K562 (cell line): ENCODE results near the gene CCDC9B. TPM values are rescaled to one million over a fixed set of nuclear protein-coding genes. Genes with fewer than 3 reads are reported as not detected.

ENCODE experiments used
- ATF6 ChIP-seq: sonication (generic); formaldehyde crosslinking; IDR thresholded peaks from 2 replicates; pipeline ENCODE4 v1.4.0; 2020; ENCODE audit warnings: mild to moderate bottlenecking, missing genetic modification reagents
- CTCF ChIP-seq, 3 experiments: IDR thresholded peaks in 2 of 3; conservative IDR thresholded peaks in 1 of 3; 2 replicates each; pipeline ENCODE4 v1.5.1; 2011 to 2012; ENCODE audit warnings: low read length in 3 of 3, mild to moderate bottlenecking in 3 of 3, control low read depth in 2 of 3, improper control_type of control experiment in 1 of 3, inconsistent platforms in 1 of 3, low read depth in 1 of 3, mixed read lengths in 1 of 3, moderate library complexity in 1 of 3; ENCODE audit not compliant: insufficient read depth in 2 of 3
- FOXP1 ChIP-seq: sonication (generic); formaldehyde crosslinking; IDR thresholded peaks from 2 replicates; pipeline ENCODE4 v1.8.0; 2022; ENCODE audit warnings: mild to moderate bottlenecking, missing genetic modification reagents
- JUN ChIP-seq, 2 experiments: sonication (generic) in 1 of 2; formaldehyde crosslinking in 1 of 2; IDR thresholded peaks; 2 replicates each; pipeline versions ENCODE4 v1.6.1 to v1.8.0; 2012 to 2022; ENCODE audit warnings: borderline replicate concordance in 2 of 2, mild to moderate bottlenecking in 2 of 2, improper control_type of control experiment in 1 of 2, low read depth in 1 of 2, low read length in 1 of 2, missing genetic modification reagents in 1 of 2
- JUND ChIP-seq, 2 experiments: IDR thresholded peaks; 2 replicates in 1 of 2; 3 replicates in 1 of 2; pipeline ENCODE4 v1.6.1; 2011; ENCODE audit warnings: borderline replicate concordance in 2 of 2, low read depth in 2 of 2, low read length in 2 of 2, improper control_type of control experiment in 1 of 2, missing biosample characterization in 1 of 2, missing genetic modification characterization in 1 of 2, missing genetic modification reagents in 1 of 2
- L3MBTL2 ChIP-seq: fragments of 450-650 bp; IDR thresholded peaks from 2 replicates; pipeline ENCODE4 v1.6.1; 2016; ENCODE audit warnings: mild to moderate bottlenecking, moderate library complexity
- MAZ ChIP-seq, 2 experiments: fragments of 450-650 bp in 1 of 2; sonication (generic) in 1 of 2; formaldehyde crosslinking; IDR thresholded peaks in 1 of 2; conservative IDR thresholded peaks in 1 of 2; 2 replicates each; pipeline versions ENCODE4 v1.4.0 to v1.5.0; 2020; ENCODE audit warnings: mild to moderate bottlenecking in 1 of 2, missing genetic modification reagents in 1 of 2
- NR2C2 ChIP-seq, 2 experiments: fragments of 200-800 bp in 1 of 2; sonication (Bioruptor generic) in 1 of 2; sonication (generic) in 1 of 2; formaldehyde crosslinking in 1 of 2; IDR thresholded peaks; 2 replicates each; pipeline versions ENCODE4 v1.6.1 to v1.8.0; 2016 to 2022; ENCODE audit warnings: mild to moderate bottlenecking in 1 of 2, missing compliant biosample characterization in 1 of 2, missing genetic modification characterization in 1 of 2, missing genetic modification reagents in 1 of 2
- SMC3 ChIP-seq: conservative IDR thresholded peaks from 2 replicates; pipeline ENCODE4 v1.6.1; 2011; ENCODE audit warnings: low read depth, low read length, improper control_type of control experiment; ENCODE audit not compliant: insufficient read depth
- SP1 ChIP-seq: sonication (generic); formaldehyde crosslinking; IDR thresholded peaks from 2 replicates; pipeline ENCODE4 v1.8.1; 2022; ENCODE audit warnings: mild to moderate bottlenecking, missing genetic modification reagents
- TAF15 ChIP-seq: fragments of 200-400 bp; formaldehyde crosslinking; IDR thresholded peaks from 2 replicates; pipeline ENCODE4 v1.6.1; 2017; ENCODE audit warnings: mild to moderate bottlenecking, low read depth, low read length, moderate library complexity
- TAL1 ChIP-seq: fragments of 450-650 bp; IDR thresholded peaks from 2 replicates; pipeline ENCODE4 v1.6.1; 2016; ENCODE audit warnings: mild to moderate bottlenecking
- ZNF212 ChIP-seq: fragments of 450-650 bp; formaldehyde crosslinking; IDR thresholded peaks from 2 replicates; pipeline ENCODE4 v1.4.0; 2020; ENCODE audit warnings: mild to moderate bottlenecking
- ZNF717 ChIP-seq: fragments of 250-450 bp; sonication (Bioruptor Pico); IDR thresholded peaks from 2 replicates; pipeline ENCODE4 v1.5.0; 2021
- ZNF766 ChIP-seq: fragments of 200-800 bp; sonication (Bioruptor generic); conservative IDR thresholded peaks from 2 replicates; pipeline ENCODE4 v1.6.1; 2016; ENCODE audit warnings: missing genetic modification characterization, missing compliant biosample characterization
- polyA plus RNA-seq, 8 experiments: library from polyadenylated mRNA; depleted of rRNA in 4 of 8; stranded (reverse) in 5 of 8; unstranded in 3 of 8; fragments of >200 nt; fragmentation: Nextera tagmentation in 2 of 8; fragmentation: Illumina TruSeq in 1 of 8; extraction: Ambion mirVana in 2 of 8; extraction: Trizol in 1 of 8; gene quantifications; 2 replicates each; pipeline versions ENCODE4 v1.2.1 to v1.2.3, GENCODE V29; 2011 to 2014; ENCODE audit warnings: inconsistent platforms in 1 of 8, missing spikeins in 1 of 8
- total RNA-seq, 7 experiments: library from RNA; depleted of rRNA in 6 of 7; stranded (reverse); fragments of >200 nt in 6 of 7; fragmentation: Illumina TruSeq in 2 of 7; extraction: Trizol in 2 of 7; gene quantifications; 2 replicates each; pipeline versions ENCODE4 v1.2.1 to v1.2.3, GENCODE V29; 2011 to 2021; ENCODE audit warnings: low replicate concordance in 1 of 7
- TF ChIP-seq, protein P1 (sequence below), 3 experiments: fragments of 200-800 bp in 1 of 3; sonication (Bioruptor generic) in 1 of 3; sonication (generic) in 1 of 3; formaldehyde crosslinking in 1 of 3; IDR thresholded peaks; 2 replicates each; pipeline versions ENCODE4 v1.6.1 to v1.8.0; 2016 to 2022; ENCODE audit warnings: mild to moderate bottlenecking in 2 of 3, missing compliant biosample characterization in 2 of 3, missing genetic modification characterization in 2 of 3, missing genetic modification reagents in 1 of 3
- TF ChIP-seq, protein P2 (sequence below): fragments of 200-800 bp; sonication (Bioruptor generic); IDR thresholded peaks from 2 replicates; pipeline ENCODE4 v1.6.1; 2017; ENCODE audit warnings: missing genetic modification characterization, missing compliant biosample characterization

CCDC9B gene
- total and polyA plus RNA-seq, 9 of the 15 experiments (the other 6 are each of a cell fraction or from before 2014, with no cell fraction given) = 0.01 to 0.47 (median 0.15) TPM; not detected in 1

DNA sequence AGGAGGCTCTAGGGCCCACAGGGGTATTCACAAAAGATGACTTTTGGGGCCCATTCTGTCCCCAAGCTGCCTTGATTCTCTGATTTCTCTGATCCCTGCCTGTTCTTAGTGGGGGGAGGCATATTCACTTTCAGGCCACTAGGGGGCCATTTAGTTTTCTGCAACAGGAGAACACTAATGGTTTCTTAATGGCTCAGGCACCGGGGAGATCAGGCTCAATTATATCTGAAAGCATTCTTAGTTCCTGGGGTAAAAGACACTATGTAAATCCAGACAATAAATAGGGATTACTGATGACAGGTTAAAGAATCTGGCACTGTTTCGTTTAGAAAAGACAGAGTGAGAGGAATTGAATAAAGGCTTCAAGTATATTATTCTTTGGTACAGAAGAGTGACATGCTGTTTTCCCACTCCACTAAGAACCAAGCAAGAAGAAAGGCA lies 19.8 kb downstream of the CCDC9B start (continued):
- no peak for TF ChIP-seq TAF15
- peak; percentile 39; the same call in 1 of the 2 replicates for TF ChIP-seq L3MBTL2
- TF ChIP-seq, protein P1, sequence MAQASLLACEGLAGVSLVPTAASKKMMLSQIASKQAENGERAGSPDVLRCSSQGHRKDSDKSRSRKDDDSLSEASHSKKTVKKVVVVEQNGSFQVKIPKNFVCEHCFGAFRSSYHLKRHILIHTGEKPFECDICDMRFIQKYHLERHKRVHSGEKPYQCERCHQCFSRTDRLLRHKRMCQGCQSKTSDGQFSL (CRISPR knock-in tag; IDR thresholded peaks at IDR 0.05) = peak; percentile 93
- TF ChIP-seq, protein P1 (tag; IDR thresholded peaks at IDR 0.05) = no peak; a peak in 1 of 4 replicates
- peak in 1 of 2 experiments; percentile 45; a peak in 1 of 4 replicates for TF ChIP-seq MAZ (CRISPR knock-in tag; conservative IDR thresholded peaks at IDR 0.05 in 1 of 2, IDR thresholded peaks at IDR 0.05 in 1 of 2)
- TF ChIP-seq TAL1 = no peak
- peak; percentile 84 to 86 (median 84) for TF ChIP-seq CTCF (IDR thresholded peaks at IDR 0.05 in 2 of 3, conservative IDR thresholded peaks at IDR 0.05 in 1 of 3; ENCODE audit: insufficient read depth in 2 of 3, low read depth in 1 of 3, low read length in 3 of 3)
- TF ChIP-seq, protein P2, sequence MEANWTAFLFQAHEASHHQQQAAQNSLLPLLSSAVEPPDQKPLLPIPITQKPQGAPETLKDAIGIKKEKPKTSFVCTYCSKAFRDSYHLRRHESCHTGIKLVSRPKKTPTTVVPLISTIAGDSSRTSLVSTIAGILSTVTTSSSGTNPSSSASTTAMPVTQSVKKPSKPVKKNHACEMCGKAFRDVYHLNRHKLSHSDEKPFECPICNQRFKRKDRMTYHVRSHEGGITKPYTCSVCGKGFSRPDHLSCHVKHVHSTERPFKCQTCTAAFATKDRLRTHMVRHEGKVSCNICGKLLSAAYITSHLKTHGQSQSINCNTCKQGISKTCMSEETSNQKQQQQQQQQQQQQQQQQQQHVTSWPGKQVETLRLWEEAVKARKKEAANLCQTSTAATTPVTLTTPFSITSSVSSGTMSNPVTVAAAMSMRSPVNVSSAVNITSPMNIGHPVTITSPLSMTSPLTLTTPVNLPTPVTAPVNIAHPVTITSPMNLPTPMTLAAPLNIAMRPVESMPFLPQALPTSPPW (CRISPR knock-in tag) = peak; percentile 60
- no peak for TF ChIP-seq FOXP1 (CRISPR knock-in tag)
- no peak for TF ChIP-seq NR2C2 (CRISPR knock-in tag; IDR thresholded peaks at IDR 0.05)
- TF ChIP-seq NR2C2 (tag; IDR thresholded peaks at IDR 0.05) = no peak
- no peak for TF ChIP-seq ZNF212 (CRISPR knock-in tag)
- TF ChIP-seq SP1 (CRISPR knock-in tag) = peak; percentile 18; the same call in 1 of the 2 replicates
- TF ChIP-seq JUN (IDR thresholded peaks at IDR 0.05; ENCODE audit: borderline replicate concordance, low read depth, low read length) = 0 out of 2 replicates have a peak, but pooled peaks have one; percentile 20
- no peak for TF ChIP-seq JUN (CRISPR knock-in tag; IDR thresholded peaks at IDR 0.05; ENCODE audit: borderline replicate concordance)
- TF ChIP-seq ATF6 = no peak
- TF ChIP-seq SMC3 = peak; percentile 54; the same call in 1 of the 2 replicates
- peak; percentile 70 for TF ChIP-seq ZNF766 (CRISPR knock-in tag)
- TF ChIP-seq ZNF717 (CRISPR knock-in tag) = no peak
- peak; percentile 27; the same call in 1 of the 2 replicates for TF ChIP-seq JUND (IDR thresholded peaks at IDR 0.05; ENCODE audit: borderline replicate concordance, low read depth, low read length)
- TF ChIP-seq JUND (tag; IDR thresholded peaks at IDR 0.05; ENCODE audit: borderline replicate concordance, low read depth, low read length) = no peak
